Measurements from ENCODE around the gene KCNIP1.

DNA sequence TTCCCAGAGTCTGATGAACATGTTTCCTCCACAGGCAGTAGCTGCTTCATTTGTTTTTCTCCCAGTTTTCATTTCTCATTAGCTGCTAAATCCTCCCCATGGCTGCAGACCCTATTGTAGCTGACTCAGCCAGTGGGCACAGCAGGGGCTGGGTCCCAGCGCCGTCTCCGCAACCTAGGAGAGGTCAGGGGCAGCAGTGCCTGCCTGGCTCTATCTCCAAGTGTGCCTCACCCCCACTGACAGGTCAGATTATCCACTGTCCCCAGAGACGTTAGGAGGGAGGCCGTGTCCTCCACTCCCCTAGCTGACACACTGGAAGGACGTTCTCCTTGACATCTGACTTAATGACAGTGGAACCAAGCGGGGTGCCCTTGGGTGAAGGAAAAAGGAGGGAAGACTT, 31.1 kb downstream of the KCNIP1 start:
- TF ChIP-seq, protein P1, sequence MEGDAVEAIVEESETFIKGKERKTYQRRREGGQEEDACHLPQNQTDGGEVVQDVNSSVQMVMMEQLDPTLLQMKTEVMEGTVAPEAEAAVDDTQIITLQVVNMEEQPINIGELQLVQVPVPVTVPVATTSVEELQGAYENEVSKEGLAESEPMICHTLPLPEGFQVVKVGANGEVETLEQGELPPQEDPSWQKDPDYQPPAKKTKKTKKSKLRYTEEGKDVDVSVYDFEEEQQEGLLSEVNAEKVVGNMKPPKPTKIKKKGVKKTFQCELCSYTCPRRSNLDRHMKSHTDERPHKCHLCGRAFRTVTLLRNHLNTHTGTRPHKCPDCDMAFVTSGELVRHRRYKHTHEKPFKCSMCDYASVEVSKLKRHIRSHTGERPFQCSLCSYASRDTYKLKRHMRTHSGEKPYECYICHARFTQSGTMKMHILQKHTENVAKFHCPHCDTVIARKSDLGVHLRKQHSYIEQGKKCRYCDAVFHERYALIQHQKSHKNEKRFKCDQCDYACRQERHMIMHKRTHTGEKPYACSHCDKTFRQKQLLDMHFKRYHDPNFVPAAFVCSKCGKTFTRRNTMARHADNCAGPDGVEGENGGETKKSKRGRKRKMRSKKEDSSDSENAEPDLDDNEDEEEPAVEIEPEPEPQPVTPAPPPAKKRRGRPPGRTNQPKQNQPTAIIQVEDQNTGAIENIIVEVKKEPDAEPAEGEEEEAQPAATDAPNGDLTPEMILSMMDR (IDR thresholded peaks at IDR 0.05): no peak
- TF ChIP-seq POLR2A (IDR thresholded peaks at IDR 0.05) (no peak), POLR2AphosphoS5 (IDR thresholded peaks at IDR 0.05) (no peak)
